CD14-positive monocyte (primary cell): Measurements from ENCODE around the gene FBXW4. TPM values are rescaled to one million over a fixed set of nuclear protein-coding genes. Genes with fewer than 3 reads are reported as not detected.
"Not testable (repeated sequence)": the region's sequence is repeated elsewhere in the genome, so short reads cannot be mapped to it uniquely, and the experiment has no call there.

ENCODE experiments used
- DNase-seq, 3 donors: peaks; one replicate each; pipeline ENCODE4 v3.0.0-alpha.2; 2011 to 2022
- H2AFZ ChIP-seq: 2 replicates; pipeline ENCODE4 v1.6.0; 2012; ENCODE audit warnings: mild to moderate bottlenecking, low read depth, low read length, inconsistent platforms; ENCODE audit not compliant: insufficient read depth, poor library complexity, severe bottlenecking
- H3K27ac ChIP-seq, 2 donors: 1 replicate in 1 of 2; 2 replicates in 1 of 2; pipeline ENCODE4 v1.5.1; 2012 to 2013; ENCODE audit warnings: low read length in 2 of 2, control low read depth in 1 of 2, inconsistent platforms in 1 of 2, low read depth in 1 of 2, mild to moderate bottlenecking in 1 of 2
- H3K27me3 ChIP-seq, 2 donors: one replicate each; pipeline versions ENCODE4 v1.6.0 to v1.6.1; 2011 to 2013; ENCODE audit warnings: low read length in 2 of 2; ENCODE audit not compliant: control insufficient read depth in 2 of 2, insufficient read depth in 2 of 2
- H3K36me3 ChIP-seq, 2 donors: replicated peaks in 1 of 2; 1 replicate in 1 of 2; 2 replicates in 1 of 2; pipeline versions ENCODE4 v1.5.1 to v1.6.1; 2012 to 2013; ENCODE audit warnings: low read length in 2 of 2, control low read depth in 1 of 2, inconsistent platforms in 1 of 2, mild to moderate bottlenecking in 1 of 2; ENCODE audit not compliant: insufficient read depth in 2 of 2, control insufficient read depth in 1 of 2
- H3K4me1 ChIP-seq, 2 donors: 1 replicate in 1 of 2; 2 replicates in 1 of 2; pipeline versions ENCODE4 v1.5.1 to v1.6.1; 2012 to 2013; ENCODE audit warnings: low read length in 2 of 2, control low read depth in 1 of 2, inconsistent platforms in 1 of 2, mild to moderate bottlenecking in 1 of 2, moderate library complexity in 1 of 2; ENCODE audit not compliant: insufficient read depth in 2 of 2, control insufficient read depth in 1 of 2
- H3K4me2 ChIP-seq: replicated peaks from 2 replicates; pipeline ENCODE3; 2012; ENCODE audit warnings: low read length, moderate library complexity, mild to moderate bottlenecking; ENCODE audit not compliant: poor library complexity, severe bottlenecking; ENCODE audit errors: extremely low read depth
- H3K4me3 ChIP-seq, 3 experiments: fragments of 200-600 bp in 1 of 3; sonication (generic) in 1 of 3; replicated peaks in 1 of 3; 1 replicate in 2 of 3; 2 replicates in 1 of 3; pipeline ENCODE4 v1.5.1; 2011 to 2013; ENCODE audit warnings: low read length in 3 of 3, mild to moderate bottlenecking in 3 of 3, control low read depth in 2 of 3, low read depth in 2 of 3, inconsistent platforms in 1 of 3, moderate library complexity in 1 of 3
- H3K79me2 ChIP-seq: 2 replicates; pipeline ENCODE4 v1.6.0; 2012; ENCODE audit warnings: mild to moderate bottlenecking, control low read depth, inconsistent platforms, low read length, moderate library complexity; ENCODE audit not compliant: insufficient read depth
- H3K9ac ChIP-seq: 2 replicates; pipeline ENCODE4 v1.6.0; 2017; ENCODE audit warnings: low read length, mild to moderate bottlenecking; ENCODE audit not compliant: insufficient read depth, poor library complexity, severe bottlenecking
- H3K9me3 ChIP-seq, 2 donors: replicated peaks in 1 of 2; 1 replicate in 1 of 2; 2 replicates in 1 of 2; pipeline versions ENCODE4 v1.5.1 to v1.6.1; 2012 to 2013; ENCODE audit warnings: low read length in 2 of 2, control low read depth in 1 of 2; ENCODE audit not compliant: control insufficient read depth in 1 of 2, insufficient read depth in 1 of 2
- H4K20me1 ChIP-seq: 2 replicates; pipeline ENCODE4 v1.6.0; 2012; ENCODE audit warnings: mild to moderate bottlenecking, low read length, control low read depth, moderate library complexity; ENCODE audit not compliant: insufficient read depth
- H3K27ac Mint-ChIP-seq, 7 donors: one replicate each; pipeline ENCODE4 v1.8.0; 2020; ENCODE audit warnings: mild to moderate bottlenecking in 7 of 7, mixed read lengths in 7 of 7, moderate library complexity in 6 of 7, inconsistent platforms in 2 of 7
- H3K27me3 Mint-ChIP-seq, 3 donors: one replicate each; pipeline ENCODE4 v1.8.0; 2021 to 2022; ENCODE audit warnings: low read depth in 3 of 3, mild to moderate bottlenecking in 3 of 3, mixed read lengths in 3 of 3, moderate library complexity in 3 of 3, inconsistent platforms in 1 of 3
- H3K36me3 Mint-ChIP-seq, 2 donors: one replicate each; pipeline ENCODE4 v1.8.0; 2020; ENCODE audit warnings: mixed read lengths in 2 of 2, inconsistent platforms in 1 of 2, mild to moderate bottlenecking in 1 of 2
- H3K4me1 Mint-ChIP-seq: one replicate; pipeline ENCODE4 v1.8.0; 2020; ENCODE audit warnings: mild to moderate bottlenecking, mixed read lengths
- H3K4me3 Mint-ChIP-seq, 2 donors: one replicate each; pipeline ENCODE4 v1.8.0; 2020; ENCODE audit warnings: mild to moderate bottlenecking in 2 of 2, mixed read lengths in 2 of 2, moderate library complexity in 1 of 2
- H3K9me3 Mint-ChIP-seq, 7 donors: one replicate each; pipeline ENCODE4 v1.8.0; 2020 to 2022; ENCODE audit warnings: mixed read lengths in 7 of 7, mild to moderate bottlenecking in 6 of 7, moderate library complexity in 6 of 7, inconsistent platforms in 2 of 7
- WGBS: methylation state at CpG from one replicate; pipeline ENCODE4 v1.1.5; 2013; ENCODE audit warnings: missing lambda C conversion rate; ENCODE audit not compliant: insufficient coverage; 5-methylcytosine and 5-hydroxymethylcytosine counted together
- intact Hi-C, 2 donors: fragments of 100-400 bp; cut with micrococcal nuclease; formaldehyde crosslinking; loops; one replicate each; pipeline versions ENCODE4 v1.15.0 to v1.15.1; 2023
- polyA plus RNA-seq, 3 donors: library from polyadenylated mRNA; depleted of rRNA in 1 of 3; unstranded in 2 of 3; stranded (reverse) in 1 of 3; fragments of 300-500 nt in 2 of 3; fragments of >200 nt in 1 of 3; fragmentation: Illumina TruSeq in 2 of 3; gene quantifications; 1 replicate in 2 of 3; 2 replicates in 1 of 3; pipeline ENCODE4 v1.2.3, GENCODE V29; 2012 to 2021
- TF ChIP-seq, protein P1 (sequence below): fragments of 200-600 bp; IDR thresholded peaks from one replicate; pipeline ENCODE4 v1.8.0; 2022; ENCODE audit warnings: antibody characterized with exemption, mild to moderate bottlenecking

FBXW4 gene
- polyA plus RNA-seq, 3 donors, result 1.1 to 30.8 (median 1.8) TPM

DNA sequence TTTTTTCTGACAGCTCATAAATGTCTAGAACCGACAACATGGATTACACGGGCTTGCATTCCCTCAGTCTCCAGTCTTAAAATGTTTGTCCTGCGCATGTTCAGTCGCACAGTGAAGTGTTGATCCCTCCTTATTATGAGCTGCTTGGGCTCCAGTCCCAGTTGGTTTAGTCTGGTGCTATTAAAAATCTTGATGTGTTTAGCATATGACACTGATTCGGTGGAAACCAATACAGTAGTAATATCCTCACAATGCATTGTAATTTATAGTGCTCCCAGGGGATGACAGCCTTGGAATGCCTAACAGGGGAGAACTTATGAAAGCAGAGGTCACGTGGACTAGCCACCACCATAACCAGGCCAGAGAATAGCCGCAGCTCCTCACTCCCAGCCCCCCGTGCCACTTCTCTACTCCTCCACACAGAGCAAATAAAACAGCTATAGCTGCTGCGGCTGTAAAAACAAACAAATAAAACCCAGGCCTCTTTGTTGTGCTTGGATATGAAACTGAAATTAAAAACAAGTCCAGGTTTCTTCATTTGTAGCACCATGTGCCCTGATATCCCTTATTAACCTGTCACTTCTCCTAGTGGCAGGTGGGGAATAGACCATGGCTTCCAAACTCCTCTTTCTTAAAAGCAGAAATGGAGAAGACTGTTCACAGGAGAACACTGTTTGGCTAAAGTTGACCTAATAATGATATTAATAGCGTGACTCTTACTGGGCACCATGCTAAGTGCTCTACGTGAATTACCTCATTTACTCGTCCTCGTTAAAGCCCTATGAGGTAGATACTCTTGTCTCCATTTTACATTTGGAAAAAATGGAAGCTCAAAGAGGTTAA, 99.2 kb downstream of the FBXW4 start:
- H3K4me3 ChIP-seq, result no peak overlapping the region
- no peak overlapping the region for H3K27ac ChIP-seq
- no peak for DNase-seq
- Mint-ChIP-seq H3K4me3 (no peak overlapping the region), H3K27ac (no peak overlapping the region), H3K27me3 (no peaks in the 10 kb centered on the region), H3K36me3 (peaks cover 0 to 10% of the 10 kb centered on the region in 2 donors), H3K4me1 (peaks cover 33% of the 10 kb centered on the region), H3K9me3 (no peaks in the 10 kb centered on the region)
- no peaks in the 10 kb centered on the region for H4K20me1 ChIP-seq
- H2AFZ ChIP-seq, result no peak overlapping the region
- H3K4me2 ChIP-seq, result no peak overlapping the region
- intact Hi-C loops, result no loop called here
- H3K4me1 ChIP-seq, result peaks cover 32 to 35% of the 10 kb centered on the region in 2 donors
- no peaks in the 10 kb centered on the region for H3K27me3 ChIP-seq
- no peaks in the 10 kb centered on the region for H3K9me3 ChIP-seq
- WGBS, result 100% methylated on average over 2 of the region's 13 CpGs
- H3K79me2 ChIP-seq, result no peaks in the 10 kb centered on the region
- TF ChIP-seq, protein P1, sequence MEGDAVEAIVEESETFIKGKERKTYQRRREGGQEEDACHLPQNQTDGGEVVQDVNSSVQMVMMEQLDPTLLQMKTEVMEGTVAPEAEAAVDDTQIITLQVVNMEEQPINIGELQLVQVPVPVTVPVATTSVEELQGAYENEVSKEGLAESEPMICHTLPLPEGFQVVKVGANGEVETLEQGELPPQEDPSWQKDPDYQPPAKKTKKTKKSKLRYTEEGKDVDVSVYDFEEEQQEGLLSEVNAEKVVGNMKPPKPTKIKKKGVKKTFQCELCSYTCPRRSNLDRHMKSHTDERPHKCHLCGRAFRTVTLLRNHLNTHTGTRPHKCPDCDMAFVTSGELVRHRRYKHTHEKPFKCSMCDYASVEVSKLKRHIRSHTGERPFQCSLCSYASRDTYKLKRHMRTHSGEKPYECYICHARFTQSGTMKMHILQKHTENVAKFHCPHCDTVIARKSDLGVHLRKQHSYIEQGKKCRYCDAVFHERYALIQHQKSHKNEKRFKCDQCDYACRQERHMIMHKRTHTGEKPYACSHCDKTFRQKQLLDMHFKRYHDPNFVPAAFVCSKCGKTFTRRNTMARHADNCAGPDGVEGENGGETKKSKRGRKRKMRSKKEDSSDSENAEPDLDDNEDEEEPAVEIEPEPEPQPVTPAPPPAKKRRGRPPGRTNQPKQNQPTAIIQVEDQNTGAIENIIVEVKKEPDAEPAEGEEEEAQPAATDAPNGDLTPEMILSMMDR, result no peak
- no peak overlapping the region for H3K9ac ChIP-seq
- peaks cover 2 to 6% of the 10 kb centered on the region in 2 donors for H3K36me3 ChIP-seq

DNA sequence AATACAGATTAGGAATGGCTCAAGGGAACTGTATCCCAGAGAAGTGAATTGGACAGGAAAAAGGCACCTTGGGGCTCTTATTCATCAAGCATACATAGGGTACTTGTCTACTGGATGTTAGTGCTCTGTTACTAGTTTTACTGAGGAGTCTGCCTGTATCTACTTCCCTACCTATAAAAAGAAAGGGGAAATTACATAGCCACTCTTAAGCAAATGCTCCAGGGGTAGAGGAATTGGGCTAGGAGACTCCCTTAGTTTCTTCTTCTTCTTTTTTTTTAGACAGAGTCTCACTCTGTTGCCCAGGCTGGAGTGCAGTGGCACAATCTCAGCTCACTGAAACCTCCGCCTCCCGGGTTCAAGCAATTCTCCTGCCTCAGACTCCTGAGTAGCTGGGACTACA, 101.6 kb downstream of the FBXW4 start:
- H3K27me3 ChIP-seq, H3K9me3 ChIP-seq, H3K36me3 ChIP-seq, H3K79me2 ChIP-seq, H3K36me3 Mint-ChIP-seq, H4K20me1 ChIP-seq, H3K27me3 Mint-ChIP-seq, H3K9me3 Mint-ChIP-seq, intact Hi-C loops: not testable (repeated sequence)
- Histone ChIP-seq H3K4me1 (peaks cover 42 to 43% of the 10 kb centered on the region in 2 donors), H2AFZ (peak overlapping the region; percentile 10), H3K4me3 (peak overlapping the region in 1 of 3 experiments; percentile 39), H3K4me2 (peak overlapping the region; percentile 74), H3K9ac (peak overlapping the region; percentile 1), H3K27ac (peak overlapping the region; percentile 59 to 66)
- Mint-ChIP-seq H3K4me3 (peak overlapping the region; percentile 47 to 68), H3K27ac (peak overlapping the region; percentile 58 to 92 (median 78)), H3K4me1 (peaks cover 41% of the 10 kb centered on the region)
- WGBS, result no CpG with 5 or more reads among the region's 2 CpGs
- peak; percentile 43 to 74 (median 69) for DNase-seq
